HEK293 (cell line): ENCODE data around the gene SF3A1.

Source experiments
- CTCF ChIA-PET: fragments of 350-600 bp; formaldehyde crosslinking; extraction: SDS; loops from one replicate; lab custom pipeline; 2021; ENCODE audit warnings: antibody characterized with exemption; lab: Yijun Ruan, JAX
- POLR2A ChIA-PET: fragments of 300-600 bp; formaldehyde crosslinking; extraction: SDS; loops from one replicate; lab custom pipeline; 2020; ENCODE audit warnings: antibody characterized with exemption, inconsistent platforms; lab: Yijun Ruan, JAX
- H3K27ac ChIP-seq: fragments of 200-500 bp; sonication (Bioruptor generic); 2 replicates; pipeline ENCODE4 v1.5.1; 2014; ENCODE audit warnings: low read depth, low read length, control low read depth, inconsistent platforms; ENCODE audit errors: extremely low read depth
- H3K36me3 ChIP-seq, 2 experiments: fragments of 200-500 bp in 1 of 2; sonication (Bioruptor generic) in 1 of 2; 1 replicate in 1 of 2; 2 replicates in 1 of 2; pipeline ENCODE4 v1.5.1; 2014 to 2017; ENCODE audit warnings: inconsistent platforms in 2 of 2, low read length in 2 of 2; ENCODE audit not compliant: control insufficient read depth in 2 of 2, insufficient read depth in 1 of 2
- H3K4me1 ChIP-seq: fragments of 200-500 bp; sonication (Bioruptor generic); 2 replicates; pipeline ENCODE4 v1.5.1; 2014; ENCODE audit warnings: mild to moderate bottlenecking, low read length, inconsistent platforms; ENCODE audit not compliant: control insufficient read depth, insufficient read depth
- H3K4me3 ChIP-seq: 2 replicates; pipeline ENCODE4 v1.5.1; 2011; ENCODE audit warnings: low read depth, mild to moderate bottlenecking, control low read depth, low read length, moderate library complexity
- H3K9me3 ChIP-seq: fragments of 200-500 bp; sonication (Bioruptor generic); 2 replicates; pipeline ENCODE4 v1.5.1; 2014; ENCODE audit warnings: low read depth, low read length, inconsistent platforms; ENCODE audit not compliant: control insufficient read depth, insufficient read depth
- BCL6B ChIP-seq: fragments of 450-650 bp; formaldehyde crosslinking; IDR thresholded peaks from 2 replicates; pipeline ENCODE4 v1.5.1; 2017; ENCODE audit warnings: missing biosample characterization, missing genetic modification characterization
- GLI2 ChIP-seq: fragments of 450-650 bp; formaldehyde crosslinking; IDR thresholded peaks from 2 replicates; pipeline ENCODE4; 2017; ENCODE audit warnings: missing biosample characterization, missing genetic modification characterization, low read depth, borderline replicate concordance
- GLIS2 ChIP-seq: fragments of 450-650 bp; formaldehyde crosslinking; IDR thresholded peaks from 2 replicates; pipeline ENCODE4 v1.5.1; 2016; ENCODE audit warnings: missing biosample characterization, missing genetic modification characterization
- IKZF3 ChIP-seq: fragments of 450-650 bp; IDR thresholded peaks from 2 replicates; pipeline ENCODE4 v1.5.0; 2018; ENCODE audit warnings: missing biosample characterization, mild to moderate bottlenecking, missing genetic modification characterization, moderate library complexity
- KLF1 ChIP-seq: fragments of 450-650 bp; formaldehyde crosslinking; IDR thresholded peaks from 2 replicates; pipeline ENCODE4 v1.5.1; 2016; ENCODE audit warnings: missing biosample characterization, missing genetic modification characterization
- KLF16 ChIP-seq: fragments of 450-650 bp; formaldehyde crosslinking; IDR thresholded peaks from 2 replicates; pipeline ENCODE4 v1.5.1; 2017; ENCODE audit warnings: missing biosample characterization, missing genetic modification characterization
- MZF1 ChIP-seq: fragments of 450-650 bp; formaldehyde crosslinking; IDR thresholded peaks from 2 replicates; pipeline ENCODE4 v1.5.1; 2017; ENCODE audit warnings: missing biosample characterization, missing genetic modification characterization, borderline replicate concordance
- OSR2 ChIP-seq: fragments of 450-650 bp; formaldehyde crosslinking; IDR thresholded peaks from 2 replicates; pipeline ENCODE4 v1.5.1; 2016; ENCODE audit warnings: missing biosample characterization, missing genetic modification characterization
- PRDM1 ChIP-seq: fragments of 450-650 bp; formaldehyde crosslinking; IDR thresholded peaks from 2 replicates; pipeline ENCODE4; 2016; ENCODE audit warnings: missing biosample characterization, missing genetic modification characterization
- SCRT1 ChIP-seq: fragments of 450-650 bp; formaldehyde crosslinking; IDR thresholded peaks from 2 replicates; pipeline ENCODE4 v1.5.1; 2016; ENCODE audit warnings: missing biosample characterization, missing genetic modification characterization, borderline replicate concordance
- WT1 ChIP-seq: fragments of 450-650 bp; formaldehyde crosslinking; IDR thresholded peaks from 2 replicates; pipeline ENCODE4 v1.5.1; 2016; ENCODE audit warnings: missing biosample characterization, missing genetic modification characterization
- ZBTB6 ChIP-seq: fragments of 450-650 bp; formaldehyde crosslinking; IDR thresholded peaks from 2 replicates; pipeline ENCODE4 v1.5.1; 2017; ENCODE audit warnings: missing biosample characterization, missing genetic modification characterization
- ZNF121 ChIP-seq: fragments of 450-650 bp; formaldehyde crosslinking; IDR thresholded peaks from 2 replicates; pipeline ENCODE4 v1.5.1; 2016; ENCODE audit warnings: missing biosample characterization, missing genetic modification characterization
- ZNF148 ChIP-seq: fragments of 450-650 bp; formaldehyde crosslinking; IDR thresholded peaks from 2 replicates; pipeline ENCODE4 v1.5.0; 2017; ENCODE audit warnings: missing biosample characterization, missing genetic modification characterization, borderline replicate concordance
- ZNF221 ChIP-seq: fragments of 450-650 bp; formaldehyde crosslinking; IDR thresholded peaks from 2 replicates; pipeline ENCODE4 v1.5.1; 2017; ENCODE audit warnings: missing biosample characterization, missing genetic modification characterization, borderline replicate concordance
- ZNF248 ChIP-seq: fragments of 450-650 bp; formaldehyde crosslinking; IDR thresholded peaks from 2 replicates; pipeline ENCODE4 v1.5.1; 2017; ENCODE audit warnings: missing biosample characterization, missing genetic modification characterization
- ZNF280C ChIP-seq: fragments of 450-650 bp; formaldehyde crosslinking; IDR thresholded peaks from 2 replicates; pipeline ENCODE4 v1.5.1; 2016; ENCODE audit warnings: missing biosample characterization, missing genetic modification characterization
- ZNF292 ChIP-seq: fragments of 450-650 bp; formaldehyde crosslinking; IDR thresholded peaks from 2 replicates; pipeline ENCODE4 v1.5.1; 2016; ENCODE audit warnings: low read depth, missing biosample characterization, missing genetic modification characterization, borderline replicate concordance
- ZNF423 ChIP-seq: fragments of 450-650 bp; formaldehyde crosslinking; IDR thresholded peaks from 2 replicates; pipeline ENCODE4 v1.5.1; 2016; ENCODE audit warnings: missing biosample characterization, missing genetic modification characterization
- ZNF433 ChIP-seq: fragments of 450-650 bp; formaldehyde crosslinking; IDR thresholded peaks from 2 replicates; pipeline ENCODE4 v1.5.1; 2016; ENCODE audit warnings: missing biosample characterization, missing genetic modification characterization, low read depth
- ZNF48 ChIP-seq: fragments of 450-650 bp; formaldehyde crosslinking; IDR thresholded peaks from 2 replicates; pipeline ENCODE4 v1.5.1; 2016; ENCODE audit warnings: missing biosample characterization, missing genetic modification characterization
- ZNF521 ChIP-seq: fragments of 450-650 bp; formaldehyde crosslinking; IDR thresholded peaks from 2 replicates; pipeline ENCODE4 v1.5.1; 2017; ENCODE audit warnings: missing biosample characterization, mild to moderate bottlenecking, missing genetic modification characterization
- ZNF585B ChIP-seq: fragments of 450-650 bp; formaldehyde crosslinking; IDR thresholded peaks from 2 replicates; pipeline ENCODE4 v1.5.1; 2016; ENCODE audit warnings: missing biosample characterization, missing genetic modification characterization
- ZNF629 ChIP-seq: fragments of 450-650 bp; formaldehyde crosslinking; IDR thresholded peaks from 2 replicates; pipeline ENCODE4 v1.5.1; 2017; ENCODE audit warnings: missing biosample characterization, missing genetic modification characterization
- ZNF658 ChIP-seq: fragments of 450-650 bp; formaldehyde crosslinking; IDR thresholded peaks from 2 replicates; pipeline ENCODE4; 2016; ENCODE audit warnings: missing biosample characterization, missing genetic modification characterization
- ZSCAN30 ChIP-seq: fragments of 450-650 bp; IDR thresholded peaks from 2 replicates; pipeline ENCODE4 v1.5.1; 2018; ENCODE audit warnings: missing biosample characterization, mild to moderate bottlenecking, missing genetic modification characterization, moderate library complexity

Gene SF3A1

GRCh38 chr22:30357236-30357570 is 509 bp upstream of the SF3A1 start (continued):
- no peak for TF ChIP-seq ZSCAN30 (tag by site-specific recombination)
- no peak for TF ChIP-seq ZNF280C
- TF ChIP-seq OSR2 = no peak
- no peak for TF ChIP-seq BCL6B (tag by site-specific recombination)
- TF ChIP-seq ZNF248 = no peak
- TF ChIP-seq IKZF3 (tag by site-specific recombination) = no peak
- TF ChIP-seq MZF1 (tag by site-specific recombination) = no peak
- TF ChIP-seq ZNF148 (tag by site-specific recombination) = no peak
- TF ChIP-seq ZNF521 (tag by site-specific recombination) = no peak
- TF ChIP-seq ZNF585B (tag by site-specific recombination) = no peak

GRCh38 chr22:30354644-30355043 is 2.0 kb downstream of the SF3A1 start:
- TF ChIP-seq ZNF221 (tag by site-specific recombination) (no peak), ZNF292 (tag by site-specific recombination) (no peak), SCRT1 (tag by site-specific recombination) (no peak), ZNF423 (tag by site-specific recombination) (no peak), ZNF48 (tag by site-specific recombination) (no peak)
- Histone ChIP-seq H3K36me3 (peaks cover 23 to 55% of the 10 kb centered on the region in 2 experiments), H3K4me3 (no peak overlapping the region), H3K4me1 (peaks cover 5% of the 10 kb centered on the region; the same call in 1 of the 2 replicates), H3K27ac (no peak overlapping the region; the same call in 1 of the 2 replicates), H3K9me3 (no peaks in the 10 kb centered on the region)
- POLR2A ChIA-PET = interaction anchor here (2.3 kb wide), 1 partner anchor 28 kb away, joined by 6 read pairs; the partner anchor contains the start of gene TBC1D10A
- CTCF ChIA-PET = interaction anchor here (1.2 kb wide), 1 partner anchor 67 kb away, joined by 8 read pairs; no protein-coding TSS in a partner anchor

GRCh38 chr22:30351226-30351625 is 5.5 kb downstream of the SF3A1 start:
- Histone ChIP-seq H3K4me3 (no peak overlapping the region), H3K9me3 (no peaks in the 10 kb centered on the region), H3K36me3 (peaks cover 51 to 86% of the 10 kb centered on the region in 2 experiments), H3K4me1 (peaks cover 5% of the 10 kb centered on the region; the same call in 1 of the 2 replicates)
- ChIA-PET CTCF (no interaction called here), POLR2A (interaction anchor here (0.6 kb wide), 1 partner anchor 420 kb away, joined by 4 read pairs; no protein-coding TSS in a partner anchor)
- TF ChIP-seq BCL6B (tag by site-specific recombination) (no peak), ZNF629 (no peak), SCRT1 (tag by site-specific recombination) (no peak), WT1 (tag by site-specific recombination) (no peak), ZNF433 (no peak), ZNF585B (tag by site-specific recombination) (no peak), KLF16 (tag by site-specific recombination) (no peak), ZNF658 (no peak), ZBTB6 (tag by site-specific recombination) (no peak), GLI2 (no peak), KLF1 (tag by site-specific recombination) (no peak), ZNF121 (tag by site-specific recombination) (no peak), PRDM1 (tag by site-specific recombination) (no peak), GLIS2 (tag by site-specific recombination) (no peak)
- TF ChIP-seq, all 188 proteins: peak for 0
- H3K27ac ChIP-seq = no peak overlapping the region
